GM12801 (cell line): Measurements from ENCODE around the gene GJC1.

Experiments used
- CTCF ChIP-seq: IDR thresholded peaks from one replicate; pipeline ENCODE4 v1.5.1; 2011; ENCODE audit warnings: control low read depth; ENCODE audit not compliant: insufficient read length; ENCODE audit errors: extremely low read depth

Gene GJC1

GRCh38 chr17:44751806-44752205 is 78.3 kb downstream of the GJC1 start:
- TF ChIP-seq CTCF = no peak

DNA sequence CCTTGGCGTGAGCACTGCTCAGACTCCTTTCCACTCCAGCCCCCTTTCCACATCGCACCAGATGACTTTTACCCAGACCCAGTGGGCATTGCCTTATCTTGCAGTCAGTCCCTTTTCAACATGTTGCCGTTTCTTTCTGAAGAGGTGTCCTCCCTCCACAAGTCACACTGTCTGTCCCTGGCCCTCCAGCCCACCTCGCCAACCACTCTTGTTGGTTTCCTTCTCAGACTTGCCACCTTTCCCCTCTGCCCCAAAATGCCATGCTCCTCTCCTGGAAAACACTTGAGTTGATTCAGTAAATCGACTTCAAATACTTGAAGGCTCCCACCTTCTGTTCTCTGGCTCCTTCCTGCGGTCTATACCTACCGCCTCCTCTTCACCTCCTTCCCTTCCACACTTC is 78.8 kb downstream of the GJC1 start:
- TF ChIP-seq CTCF = no peak

- TF ChIP-seq CTCF = no peak
Observed at GRCh38 chr17:44749980-44750318, 80.1 kb downstream of the GJC1 start.

GRCh38 chr17:44749076-44749979 is 80.8 kb downstream of the GJC1 start:
- TF ChIP-seq CTCF = no peak
